Sciatic nerve (tissue), 2 donors: Measurements from ENCODE around the gene DLST. TPM values are rescaled to one million over a fixed set of nuclear protein-coding genes. Genes with fewer than 3 reads are reported as not detected.

ENCODE experiments used
- ATAC-seq: fragments of 200-7000 bp; cut with Tn5 transposase; one replicate; pipeline ENCODE4 v1.9.1; 2020; ENCODE audit warnings: mild to moderate bottlenecking, moderate library complexity
- DNase-seq: peaks from one replicate; pipeline ENCODE4 v3.0.0-alpha.2; 2020; ENCODE audit warnings: low spot score
- intact Hi-C: fragments of 100-400 bp; cut with DNase I; formaldehyde crosslinking; loops from one replicate; pipeline ENCODE4 v1.14.2; 2022
- total RNA-seq: library from RNA; stranded (reverse); fragmentation: NEBNext Ultra II Directional; extraction: Animal tissue kit (Norgen Biotek cat#: 25700); gene quantifications from one replicate; pipeline ENCODE4 v1.2.1, GENCODE V29; 2021
- donor health status: DM: no; HTN: no; CAD: no.
- donor health status: DM: no; HTN: no; CAD: no.

DLST gene
- total RNA-seq, 1 donor from 2014 or later = 79.6 TPM

DNA sequence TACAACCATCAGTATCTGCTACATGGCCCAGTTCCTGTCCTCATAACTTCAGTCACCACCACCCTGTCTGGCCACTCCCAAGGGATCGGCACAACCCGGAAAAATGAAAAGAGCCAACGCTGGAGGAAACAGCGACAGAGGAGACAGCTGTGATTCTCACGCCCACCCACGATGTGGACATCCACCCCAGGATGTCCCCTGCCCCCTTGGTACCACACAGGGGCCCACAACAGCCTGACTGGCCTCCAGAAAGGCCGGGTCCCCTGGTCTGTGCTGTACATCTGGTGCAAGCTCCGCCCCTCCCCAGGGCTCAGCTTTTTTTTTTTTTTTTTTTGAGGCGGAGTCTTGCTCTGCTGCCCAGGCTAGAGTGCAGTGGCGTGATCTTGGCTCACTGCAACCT lies 28.8 kb downstream of the DLST start:
- no peak for DNase-seq
- ATAC-seq = no peak
- intact Hi-C loops = loop anchor here (10.0 kb wide), 1 partner anchor 174 kb away; no protein-coding TSS in a partner anchor

DNA sequence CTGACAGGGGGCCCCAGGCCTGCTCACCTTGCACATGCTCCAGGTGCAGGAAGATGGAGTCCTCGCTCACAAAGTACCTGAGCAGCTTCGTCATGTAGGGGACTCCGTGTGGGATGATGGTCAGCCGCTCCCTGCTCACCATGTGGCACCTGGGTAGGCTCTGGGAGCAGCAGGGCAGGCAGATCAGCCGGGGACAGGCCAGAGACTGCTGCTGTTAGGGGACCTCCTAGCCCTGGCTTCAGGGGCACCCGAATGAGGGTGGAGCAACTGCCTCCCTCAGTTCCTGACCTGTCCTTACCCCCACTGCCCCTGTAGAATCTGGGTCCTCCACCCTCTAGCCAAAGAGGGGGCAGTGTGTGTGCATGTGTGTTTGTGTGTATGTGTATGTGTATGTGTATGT lies 29.5 kb downstream of the DLST start:
- ATAC-seq = no peak
- intact Hi-C loops = loop anchor here (10.0 kb wide), 1 partner anchor 174 kb away; no protein-coding TSS in a partner anchor
- DNase-seq = no peak

DNA sequence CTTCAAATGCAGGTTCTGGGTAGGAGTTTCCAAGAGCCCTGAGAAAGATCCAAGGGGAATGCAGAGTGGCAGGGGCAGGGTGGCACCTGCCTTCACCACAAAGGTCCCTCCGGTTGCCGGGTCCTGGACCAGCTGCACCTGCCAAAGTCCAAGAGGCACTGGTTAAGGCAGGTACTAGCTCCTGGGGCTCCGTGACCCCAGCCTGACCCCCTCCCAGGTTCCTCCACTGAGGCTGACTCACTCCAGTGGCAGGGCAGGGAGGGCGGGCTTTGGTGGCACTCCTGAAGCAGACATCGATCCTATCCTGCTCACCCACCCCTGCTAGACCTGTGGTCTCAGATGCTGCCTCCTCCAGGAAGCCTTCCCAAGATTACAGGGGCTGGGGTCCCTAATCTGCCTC lies 30.0 kb downstream of the DLST start:
- intact Hi-C loops = loop anchor here (10.0 kb wide), 1 partner anchor 173 kb away; no protein-coding TSS in a partner anchor
- no peak for ATAC-seq
- DNase-seq = no peak

DNA sequence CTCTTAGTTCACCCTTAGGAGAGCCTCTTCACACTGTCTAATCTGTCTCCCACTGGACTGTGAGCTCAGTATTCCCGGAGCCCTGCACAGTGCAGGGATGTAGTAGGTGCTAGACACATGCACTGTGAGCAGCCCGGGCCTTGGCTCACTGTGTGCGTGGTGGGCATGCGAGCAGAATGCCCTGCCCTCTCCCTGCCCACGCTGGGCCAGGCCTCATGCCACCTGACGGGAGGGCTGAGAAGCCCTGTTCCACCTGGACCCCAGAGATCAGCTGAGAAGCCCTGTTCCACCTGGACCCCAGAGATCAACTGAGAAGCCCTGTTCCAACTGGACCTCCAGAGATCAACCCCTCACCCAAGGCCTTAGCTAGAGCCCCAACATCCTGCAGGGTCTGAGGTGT lies 30.4 kb downstream of the DLST start:
- intact Hi-C loops = loop anchor here (10.0 kb wide), 1 partner anchor 173 kb away; no protein-coding TSS in a partner anchor
- DNase-seq (no peak), ATAC-seq (no peak)

DNA sequence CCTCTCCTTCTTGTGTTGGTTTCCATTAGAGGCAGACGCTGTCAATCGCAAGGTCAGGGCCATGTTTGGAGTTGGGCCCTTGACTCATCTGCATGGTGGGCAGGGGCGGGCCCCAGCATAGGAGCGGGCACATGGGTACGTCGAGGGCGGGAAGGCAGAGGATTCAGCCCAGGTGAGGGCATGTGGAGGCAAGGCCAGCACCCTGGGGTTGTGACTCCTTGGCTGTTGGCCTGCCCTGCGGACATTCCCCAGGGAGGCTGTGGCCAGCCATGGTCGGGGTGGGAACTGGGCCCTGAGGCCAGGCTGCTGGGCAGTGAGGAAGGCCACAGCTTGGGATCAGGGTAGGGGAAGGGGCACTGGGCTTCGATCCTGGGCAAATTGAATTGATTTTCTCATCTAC lies 31.1 kb downstream of the DLST start:
- DNase-seq (no peak), ATAC-seq (no peak)
- intact Hi-C loops = loop anchor here (10.0 kb wide), 1 partner anchor 172 kb away; no protein-coding TSS in a partner anchor

DNA sequence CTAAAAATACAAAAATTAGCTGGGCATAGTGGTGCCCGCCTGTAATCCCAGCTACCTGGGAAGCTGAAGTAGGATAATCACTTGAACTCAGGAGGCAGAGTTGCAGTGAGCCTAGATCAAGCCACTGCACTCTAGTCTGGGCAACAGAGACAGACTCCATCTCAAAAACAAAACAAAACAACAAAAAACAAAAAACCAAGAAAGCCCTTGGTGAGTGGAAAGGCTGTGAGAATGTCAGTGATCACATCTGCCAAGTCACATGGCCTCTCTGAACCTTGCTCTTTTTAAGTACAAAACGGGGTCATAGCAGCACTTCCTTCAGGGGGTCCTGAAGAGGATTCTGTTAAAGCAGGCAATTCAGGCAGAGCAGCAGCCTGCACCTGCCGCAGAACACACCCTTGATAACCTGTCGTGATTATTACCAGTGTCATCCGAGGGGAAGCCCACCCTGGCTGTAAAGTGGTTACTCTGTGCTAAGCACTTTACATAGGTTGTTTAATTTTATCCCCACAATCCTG lies 31.7 kb downstream of the DLST start:
- DNase-seq (no peak), ATAC-seq (no peak)
- intact Hi-C loops = loop anchor here (10.0 kb wide), 1 partner anchor 171 kb away; no protein-coding TSS in a partner anchor

DNA sequence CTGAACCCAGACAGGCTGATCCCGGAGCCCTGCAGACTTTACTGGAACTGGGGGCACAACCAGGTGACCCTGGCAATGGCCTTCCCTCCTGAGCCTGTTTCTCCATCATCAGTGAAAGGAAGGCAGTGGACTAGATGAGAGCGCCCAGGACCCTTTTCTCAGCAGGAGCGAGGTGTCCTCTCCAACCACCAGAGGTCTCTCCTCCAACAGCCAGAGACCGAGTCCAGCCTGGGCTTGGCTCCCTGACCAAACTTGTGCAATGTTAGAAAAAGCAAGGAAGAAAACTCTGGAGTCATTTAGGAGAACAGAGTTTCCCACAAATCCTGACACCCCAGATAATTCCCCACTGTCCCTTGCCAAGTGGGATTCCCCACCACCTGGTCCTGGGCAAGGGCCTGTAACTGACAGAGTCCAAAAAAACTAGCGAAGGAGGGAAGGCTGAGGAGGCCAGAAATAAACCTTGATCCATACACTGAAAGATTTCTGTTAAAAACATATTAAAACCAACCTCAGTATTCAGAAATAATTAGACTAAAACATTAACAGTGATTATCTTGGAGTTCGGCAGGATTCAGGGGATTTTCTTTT lies 32.4 kb downstream of the DLST start:
- DNase-seq = peak; percentile 86

DNA sequence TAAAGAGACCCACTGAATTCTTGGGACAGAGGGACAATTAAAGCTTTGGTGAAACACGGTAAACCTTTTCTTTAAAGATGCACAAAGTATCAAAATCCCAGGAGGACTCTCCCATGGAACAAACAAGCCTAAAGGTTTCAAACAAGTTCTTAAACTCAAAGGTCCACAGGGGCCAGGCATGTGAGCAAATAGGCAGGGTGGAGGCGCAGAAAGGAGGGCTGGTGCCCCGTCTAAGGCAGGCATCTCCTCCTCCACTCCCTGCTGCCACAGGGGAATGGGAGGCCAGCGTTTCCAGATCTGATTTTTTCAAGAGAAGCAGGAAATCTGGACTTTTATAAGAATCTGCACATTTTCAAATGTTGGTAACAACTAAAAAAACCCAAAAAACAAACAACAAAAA lies 33.7 kb downstream of the DLST start:
- DNase-seq (no peak), ATAC-seq (no peak)
- intact Hi-C loops = loop anchor here (10.0 kb wide), 1 partner anchor 169 kb away; no protein-coding TSS in a partner anchor

More for the DNA sequence above, 32.4 kb downstream of the DLST start:
- intact Hi-C loops = loop anchor here (10.0 kb wide), 1 partner anchor 171 kb away; no protein-coding TSS in a partner anchor
- ATAC-seq = peak; percentile 83

DNA sequence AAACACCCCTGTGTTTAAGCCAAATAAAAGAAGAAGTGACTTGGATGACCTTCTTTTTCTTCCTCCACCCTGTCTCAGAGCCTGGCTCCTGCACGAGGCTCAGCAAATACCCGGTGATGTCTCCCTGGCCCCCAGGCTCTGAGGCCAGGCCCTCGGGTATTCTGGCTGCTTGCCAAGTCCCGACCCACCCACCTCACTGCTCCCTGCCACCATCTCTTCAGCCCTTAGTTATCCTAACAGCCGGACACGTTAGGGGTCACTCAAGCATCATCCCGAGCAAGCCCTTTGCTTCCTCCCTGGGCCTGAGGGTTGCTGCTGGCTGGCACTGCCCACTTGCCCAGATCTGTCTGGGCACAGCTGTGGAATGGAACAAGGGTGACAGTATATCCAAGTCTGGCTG lies 34.1 kb downstream of the DLST start:
- ATAC-seq = no peak
- intact Hi-C loops = loop anchor here (10.0 kb wide), 1 partner anchor 169 kb away; no protein-coding TSS in a partner anchor
- no peak for DNase-seq

DNA sequence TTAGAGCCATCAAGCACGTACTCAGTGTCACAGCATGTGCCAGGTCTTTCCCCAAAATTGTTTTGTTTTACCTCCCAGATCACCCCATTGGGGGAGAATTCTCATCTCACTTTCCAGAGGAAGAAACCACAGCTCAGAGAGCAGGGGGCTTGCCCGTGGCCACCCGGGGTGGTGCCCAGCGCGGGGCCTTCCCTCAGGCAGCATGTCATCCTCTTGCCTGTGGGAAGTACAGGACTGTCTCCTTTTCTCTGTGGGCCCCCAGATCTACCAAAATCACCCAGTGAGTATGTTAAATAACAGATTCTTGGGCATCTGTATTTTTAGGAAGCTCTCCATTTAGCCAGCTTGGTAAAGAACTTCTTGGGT lies 35.4 kb downstream of the DLST start:
- intact Hi-C loops = loop anchor here (10.0 kb wide), 1 partner anchor 168 kb away; no protein-coding TSS in a partner anchor
- no peak for DNase-seq

DNA sequence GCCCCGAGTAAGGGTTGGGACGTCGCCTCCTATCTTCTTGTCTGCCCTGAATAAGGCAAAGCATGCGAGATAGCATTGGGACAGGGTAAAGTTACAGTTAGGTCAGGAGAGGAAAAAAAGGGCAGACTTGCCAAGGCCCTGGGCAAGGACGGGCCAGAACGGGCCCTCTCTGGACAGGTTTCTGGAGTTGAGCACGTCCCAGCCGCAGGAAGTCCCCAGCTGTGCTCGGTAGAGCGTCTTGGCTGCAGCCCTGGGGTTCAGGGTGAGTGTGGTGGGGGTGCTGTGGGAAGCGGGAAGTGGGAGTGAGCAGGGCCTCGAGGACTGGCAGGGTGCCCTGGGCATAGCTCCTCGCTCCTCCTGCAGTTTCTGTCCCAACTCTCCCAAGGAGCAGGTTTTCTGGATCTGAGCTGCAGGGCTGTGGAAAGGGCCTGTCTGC lies 35.9 kb downstream of the DLST start:
- peak; percentile 79 for DNase-seq
- peak; percentile 69 for ATAC-seq
- intact Hi-C loops = loop anchor here (10.0 kb wide), 1 partner anchor 167 kb away; no protein-coding TSS in a partner anchor

More for the DNA sequence above, 35.4 kb downstream of the DLST start:
- ATAC-seq = no peak

DNA sequence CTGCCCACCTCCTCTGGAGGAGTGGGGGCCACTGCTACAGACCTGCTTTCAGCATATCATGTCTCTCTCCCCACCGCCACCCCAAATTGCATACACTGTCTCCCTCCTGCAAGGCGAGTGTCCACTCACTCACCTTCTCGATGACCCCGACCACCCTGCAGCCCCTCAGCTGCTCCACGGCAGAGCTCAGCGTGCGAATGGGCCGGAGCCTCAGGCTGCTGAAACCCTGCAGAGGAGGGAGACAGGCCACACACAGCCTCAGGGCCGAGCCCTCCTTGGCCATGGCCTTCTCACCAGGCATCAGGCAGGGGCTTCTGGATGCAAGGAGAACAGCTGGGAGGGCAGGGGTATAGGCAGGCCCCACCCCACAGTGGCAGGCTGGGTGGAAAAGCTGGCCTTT lies 36.7 kb downstream of the DLST start:
- no peak for DNase-seq
- intact Hi-C loops = loop anchor here (10.0 kb wide), 1 partner anchor 166 kb away; no protein-coding TSS in a partner anchor

DNA sequence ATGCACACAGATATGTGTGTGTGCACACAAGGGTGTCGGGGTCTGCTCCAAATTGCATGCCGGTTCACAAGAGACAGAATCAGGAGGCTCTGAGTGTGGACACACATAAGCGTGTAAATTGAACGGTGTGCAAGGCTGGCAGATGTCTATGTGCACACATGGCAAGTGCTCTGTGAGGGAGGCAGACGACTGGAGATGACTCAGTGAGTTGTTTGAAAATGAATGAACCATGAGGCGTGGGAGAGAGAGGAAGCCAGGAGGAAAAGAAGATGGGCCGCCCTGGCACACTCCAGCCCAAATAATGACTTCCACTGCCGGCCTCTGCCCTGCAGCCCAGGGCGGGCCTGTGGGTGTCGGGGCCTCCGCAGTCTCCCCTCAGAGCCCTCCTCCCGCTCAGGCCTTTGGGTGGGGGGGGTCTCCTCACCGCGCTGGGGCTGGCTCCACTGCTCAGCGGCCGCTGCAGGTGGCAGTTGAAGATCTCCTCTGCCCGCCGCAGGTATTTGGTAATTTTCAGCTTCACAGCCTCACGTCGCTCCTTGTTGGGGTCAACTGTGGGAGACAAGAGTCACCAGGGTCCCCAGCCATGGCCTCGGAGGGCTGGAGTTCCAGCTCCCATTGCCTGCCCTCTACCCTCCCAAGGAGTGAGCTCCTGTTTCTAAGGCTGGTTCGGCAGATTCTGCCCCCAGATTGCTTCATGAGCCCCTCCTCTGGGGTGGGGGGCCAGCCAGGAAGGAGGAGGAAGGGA lies 37.9 kb downstream of the DLST start:
- ATAC-seq (no peak), DNase-seq (no peak)
- intact Hi-C loops = loop anchor here (10.0 kb wide), 1 partner anchor 165 kb away; no protein-coding TSS in a partner anchor

More for the DNA sequence above, 36.7 kb downstream of the DLST start:
- ATAC-seq = no peak

DNA sequence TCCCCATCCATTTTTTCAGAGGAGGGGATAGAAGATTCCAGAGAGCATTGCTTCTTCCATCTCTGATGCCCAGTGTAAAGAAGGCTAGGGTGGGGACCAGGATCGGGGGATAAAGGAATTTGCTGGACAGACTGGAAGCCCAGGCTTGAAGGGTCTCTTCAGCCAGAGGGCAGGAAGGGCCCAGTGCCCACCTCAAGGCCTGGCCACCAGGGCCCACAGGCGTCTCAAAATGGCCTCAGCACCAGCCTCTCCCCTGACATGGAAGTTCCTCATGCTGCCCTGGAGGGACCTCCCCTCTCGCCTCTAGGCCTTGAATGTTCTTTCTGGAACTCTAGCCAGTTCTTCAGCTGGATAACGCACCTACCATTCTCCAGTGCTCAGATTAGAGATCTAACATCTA lies 38.6 kb downstream of the DLST start:
- ATAC-seq (no peak), DNase-seq (no peak)
- intact Hi-C loops = no loop called here

DNA sequence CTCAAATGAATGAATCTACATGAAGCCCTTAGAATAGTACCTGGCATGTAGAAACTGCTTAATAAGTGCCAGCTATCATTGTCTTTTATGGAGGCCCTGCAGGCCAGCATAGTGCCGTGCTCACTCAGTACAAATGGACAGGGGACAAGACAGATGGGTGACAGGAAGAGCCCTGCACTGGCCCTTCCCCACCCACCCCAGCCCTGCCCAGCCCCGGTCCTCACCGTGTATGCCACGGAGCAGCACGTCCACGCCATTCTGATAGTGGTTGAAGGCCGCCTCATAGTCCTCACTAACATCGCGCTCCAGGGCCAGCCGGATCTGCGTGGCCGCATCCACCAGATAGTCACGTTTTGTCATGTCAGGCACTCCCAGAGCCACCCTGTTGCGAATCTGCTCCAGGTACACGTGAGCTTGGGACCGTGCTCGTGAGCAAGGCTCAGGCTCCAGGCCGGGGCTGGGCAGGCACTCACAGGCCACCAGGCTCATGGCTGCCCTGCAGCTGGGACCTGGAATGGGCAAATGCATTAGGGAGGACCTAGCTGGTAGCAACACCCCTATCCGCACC lies 39.4 kb downstream of the DLST start:
- DNase-seq = no peak
- ATAC-seq = no peak
- intact Hi-C loops = no loop called here

DNA sequence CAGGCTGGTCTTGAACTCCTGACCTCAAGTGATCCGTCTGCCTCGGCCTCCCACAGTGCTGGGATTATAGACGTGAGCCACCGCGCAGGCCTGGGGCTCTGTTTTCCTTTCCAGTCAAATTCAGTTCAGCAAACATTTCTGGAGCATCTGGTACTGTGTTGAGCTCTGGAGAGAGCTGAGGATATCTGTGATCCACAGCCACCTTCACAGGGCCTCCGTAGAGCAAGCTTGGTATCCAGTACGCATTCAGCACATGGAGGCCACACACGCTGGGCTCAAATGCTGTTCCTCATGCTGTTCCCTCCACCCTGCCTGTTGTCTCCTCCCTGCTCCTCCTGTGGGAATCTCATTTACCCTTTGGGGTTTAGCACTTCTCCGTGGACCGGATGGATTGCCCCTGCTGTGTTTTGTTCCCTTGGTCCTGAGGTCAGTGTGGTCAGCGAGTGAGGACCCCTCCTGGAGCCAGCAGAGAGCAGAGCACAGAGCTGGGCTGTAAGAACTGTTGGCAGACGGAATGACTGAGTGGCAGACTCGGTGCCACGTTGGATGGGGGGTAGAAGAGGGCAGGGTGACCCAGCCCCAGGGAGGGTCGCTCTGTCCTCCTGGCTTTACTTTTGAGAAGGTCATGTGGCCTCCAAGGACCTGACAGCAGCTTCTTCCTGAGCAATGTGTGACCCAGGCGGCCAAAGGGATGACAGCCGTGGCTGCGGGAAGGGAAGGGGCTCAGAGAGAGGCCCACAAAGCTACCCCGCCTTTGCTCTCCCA lies 40.5 kb downstream of the DLST start:
- ATAC-seq (no peak), DNase-seq (no peak)
- intact Hi-C loops = no loop called here

DNA sequence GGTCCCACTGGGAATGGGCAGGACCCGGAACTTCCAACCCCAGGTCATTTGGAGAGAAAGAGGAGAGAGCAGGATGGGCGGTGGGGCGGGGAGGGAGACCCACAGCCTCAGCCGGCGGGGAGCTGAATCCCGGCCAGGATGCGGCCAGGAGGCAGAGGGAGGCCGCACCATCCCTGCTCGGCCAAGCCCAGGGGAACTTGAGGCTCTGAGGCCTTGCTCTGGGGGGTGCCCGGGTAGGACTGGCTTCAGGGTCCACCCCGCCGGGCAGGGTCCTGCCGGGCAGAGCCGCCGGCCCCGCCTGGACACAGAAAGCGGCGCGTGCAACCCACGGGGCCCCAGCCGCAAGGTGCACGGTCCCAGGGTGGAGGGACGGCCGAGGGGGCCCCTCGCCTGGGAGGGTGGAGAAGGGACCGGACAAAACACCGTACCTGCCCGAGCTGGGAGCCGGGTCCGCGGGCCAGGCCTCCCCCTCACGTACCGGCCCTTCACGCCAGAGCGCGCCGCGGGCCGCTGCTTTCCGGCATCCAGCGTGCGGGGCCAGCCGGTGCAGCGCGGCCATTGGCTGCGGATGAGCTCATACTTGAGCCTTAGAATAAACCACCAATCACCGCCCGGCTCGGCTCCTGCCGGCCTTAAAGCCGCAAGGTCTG lies 41.2 kb downstream of the DLST start, which contains the start of gene RPS6KL1:
TSS of gene RPS6KL1 (minus strand) at position 509 of the 650 bp plus-strand sequence. CDS start 1,719 bp downstream, outside the sequence.
- ATAC-seq = peak; percentile 90
- intact Hi-C loops = no loop called here
- DNase-seq = peak; percentile 85

DNA sequence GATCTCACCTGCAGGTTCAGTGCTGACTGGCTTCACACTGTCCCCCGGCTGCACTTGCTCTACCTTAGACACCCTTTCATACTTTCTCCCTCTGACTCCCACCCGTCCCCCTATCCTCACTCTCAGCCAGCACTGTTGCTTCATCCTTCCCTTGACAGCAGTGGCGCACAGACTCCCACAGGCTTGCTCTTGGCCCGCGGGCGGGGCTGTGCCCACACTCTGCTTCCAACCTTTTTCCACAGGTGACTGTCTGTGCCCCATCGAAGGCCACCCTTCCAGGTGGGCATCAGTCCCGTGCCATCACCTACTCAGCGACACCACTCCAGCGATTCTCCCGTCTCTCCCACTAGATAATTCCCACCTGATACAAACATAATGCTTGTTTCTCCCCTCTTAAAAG lies 42.3 kb downstream of the DLST start:
- DNase-seq (no peak), ATAC-seq (no peak)
- intact Hi-C loops = no loop called here
